ENCODE results near the gene MSLN. TPM values are rescaled to one million over a fixed set of nuclear protein-coding genes. Genes with fewer than 3 reads are reported as not detected.

MSLN gene
- total and polyA plus RNA-seq, 2 of the 13 experiments (the other 11 are each of a cell fraction or from before 2014, with no cell fraction given): 2.0 to 2.3 TPM

- in situ Hi-C loops (cut with HindIII; ENCODE audit: extremely low pct_ligation_motif_present, low pct_unique_long_range_greater_than_20kb) (loop anchor here (5.0 kb wide), 1 partner anchor 46 kb away; the partner anchor contains the start of genes CHTF18 and RPUSD1), intact Hi-C loops (cut with micrococcal nuclease; ENCODE audit: unreplicated experiment) (no loop called here)
- 3% methylated on average over 15 of the region's 79 CpGs for WGBS (ENCODE audit: low lambda C conversion rate)
- Histone ChIP-seq H3K79me2 (ENCODE audit: insufficient read depth, low read length) (no peaks in the 10 kb centered on the region), H3K9me3 (ENCODE audit: low read length) (no peaks in the 10 kb centered on the region), H3K4me3 (replicated peaks in 1 of 3; ENCODE audit: insufficient read depth in 1 of 3, low read depth in 2 of 3, low read length in 3 of 3) (peak within 1 kb of the TSS; percentile 94 to 97 (median 95)), H3K4me1 (ENCODE audit: insufficient read depth, low read length) (peaks cover 18% of the 10 kb centered on the region), H3K27me3 (ENCODE audit: control insufficient read depth in 1 of 2, insufficient read depth in 2 of 2, low read length in 2 of 2) (no peaks in the 10 kb centered on the region), H3K36me3 (replicated peaks in 1 of 2; ENCODE audit: control insufficient read depth in 1 of 2, insufficient read depth in 2 of 2, low read length in 2 of 2) (peaks cover 0 to 9% of the 10 kb centered on the region in 2 experiments; a peak in 2 of 5 replicates), H3K9ac (ENCODE audit: insufficient read depth, low read depth, low read length) (peak within 1 kb of the TSS; percentile 86), H4K20me1 (ENCODE audit: insufficient read depth, low read length) (no peaks in the 10 kb centered on the region), H2AFZ (ENCODE audit: low read length) (no peak within 1 kb of the TSS), H3K4me2 (ENCODE audit: low read depth, low read length) (peak within 1 kb of the TSS; percentile 88), H3K27ac (ENCODE audit: extremely low read length, insufficient read depth, low read length) (peak within 1 kb of the TSS; percentile 59)
- DNase-seq (ENCODE audit: low spot score) (peak; percentile 79), FAIRE-seq (peak; percentile 21), ATAC-seq (peak; percentile 85)
- BruUV-seq (replicated peaks): no TSS peak
- CTCF ChIA-PET (ENCODE audit: low intra/inter-chr PET ratio, low total read pairs): interaction anchor here (1.3 kb wide), 1 partner anchor 28 kb away, joined by 3 read pairs; no protein-coding TSS in a partner anchor
- POLR2A ChIA-PET: interaction anchor here (0.8 to 3.3 kb wide), 10 partner anchors 9 to 47 kb away, joined by 3 to 22 read pairs (median 4); partner anchors contain the start of genes ANTKMT, CCDC78, CHTF18 and HAGHL
- TF ChIP-seq ZKSCAN8 (CRISPR knock-in tag; IDR thresholded peaks at IDR 0.05; ENCODE audit: borderline replicate concordance): peak; percentile 80; the same call in 1 of the 2 replicates
- 0 out of 2 replicates have a peak, but pooled peaks have one; percentile 38 for TF ChIP-seq BRD4 (CRISPR knock-in tag; IDR thresholded peaks at IDR 0.05)
- TF ChIP-seq RFXAP (CRISPR knock-in tag; IDR thresholded peaks at IDR 0.05; ENCODE audit: borderline replicate concordance): no peak; the same call in 1 of the 2 replicates
- no peak for TF ChIP-seq PBX3 (CRISPR knock-in tag; IDR thresholded peaks at IDR 0.05; ENCODE audit: borderline replicate concordance)
- peak; percentile 86 for TF ChIP-seq ZNF446 (CRISPR knock-in tag; IDR thresholded peaks at IDR 0.05)
- TF ChIP-seq, protein P1, sequence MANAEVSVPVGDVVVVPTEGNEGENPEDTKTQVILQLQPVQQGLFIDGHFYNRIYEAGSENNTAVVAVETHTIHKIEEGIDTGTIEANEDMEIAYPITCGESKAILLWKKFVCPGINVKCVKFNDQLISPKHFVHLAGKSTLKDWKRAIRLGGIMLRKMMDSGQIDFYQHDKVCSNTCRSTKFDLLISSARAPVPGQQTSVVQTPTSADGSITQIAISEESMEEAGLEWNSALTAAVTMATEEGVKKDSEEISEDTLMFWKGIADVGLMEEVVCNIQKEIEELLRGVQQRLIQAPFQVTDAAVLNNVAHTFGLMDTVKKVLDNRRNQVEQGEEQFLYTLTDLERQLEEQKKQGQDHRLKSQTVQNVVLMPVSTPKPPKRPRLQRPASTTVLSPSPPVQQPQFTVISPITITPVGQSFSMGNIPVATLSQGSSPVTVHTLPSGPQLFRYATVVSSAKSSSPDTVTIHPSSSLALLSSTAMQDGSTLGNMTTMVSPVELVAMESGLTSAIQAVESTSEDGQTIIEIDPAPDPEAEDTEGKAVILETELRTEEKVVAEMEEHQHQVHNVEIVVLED (CRISPR knock-in tag; IDR thresholded peaks at IDR 0.05; ENCODE audit: borderline replicate concordance): peak; percentile 95
- TF ChIP-seq TOPORS (CRISPR knock-in tag; IDR thresholded peaks at IDR 0.05): peak; percentile 85; the same call in 1 of the 2 replicates
- TF ChIP-seq TBX2 (CRISPR knock-in tag; IDR thresholded peaks at IDR 0.05; ENCODE audit: borderline replicate concordance): peak; percentile 87
- TF ChIP-seq ZNF282 (IDR thresholded peaks at IDR 0.05; ENCODE audit: partially characterized antibody): no peak
- TF ChIP-seq ZC3H13 (CRISPR knock-in tag; IDR thresholded peaks at IDR 0.05): peak; percentile 87
- TF ChIP-seq, protein P2, sequence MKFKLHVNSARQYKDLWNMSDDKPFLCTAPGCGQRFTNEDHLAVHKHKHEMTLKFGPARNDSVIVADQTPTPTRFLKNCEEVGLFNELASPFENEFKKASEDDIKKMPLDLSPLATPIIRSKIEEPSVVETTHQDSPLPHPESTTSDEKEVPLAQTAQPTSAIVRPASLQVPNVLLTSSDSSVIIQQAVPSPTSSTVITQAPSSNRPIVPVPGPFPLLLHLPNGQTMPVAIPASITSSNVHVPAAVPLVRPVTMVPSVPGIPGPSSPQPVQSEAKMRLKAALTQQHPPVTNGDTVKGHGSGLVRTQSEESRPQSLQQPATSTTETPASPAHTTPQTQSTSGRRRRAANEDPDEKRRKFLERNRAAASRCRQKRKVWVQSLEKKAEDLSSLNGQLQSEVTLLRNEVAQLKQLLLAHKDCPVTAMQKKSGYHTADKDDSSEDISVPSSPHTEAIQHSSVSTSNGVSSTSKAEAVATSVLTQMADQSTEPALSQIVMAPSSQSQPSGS (CRISPR knock-in tag; IDR thresholded peaks at IDR 0.05): peak; percentile 97
- TF ChIP-seq ZFX (CRISPR knock-in tag; IDR thresholded peaks at IDR 0.05; ENCODE audit: low read depth): peak; percentile 91
- 0 out of 2 replicates have a peak, but pooled peaks have one; percentile 39 for TF ChIP-seq MED1 (CRISPR knock-in tag; IDR thresholded peaks at IDR 0.05)
- peak; percentile 72; the same call in 1 of the 2 replicates for TF ChIP-seq PHF21A (CRISPR knock-in tag; IDR thresholded peaks at IDR 0.05)
- peak; percentile 61 for TF ChIP-seq ZNF552 (CRISPR knock-in tag; IDR thresholded peaks at IDR 0.05; ENCODE audit: borderline replicate concordance)
- 0 out of 2 replicates have a peak, but pooled peaks have one; percentile 36 for TF ChIP-seq ZFP36L1 (CRISPR knock-in tag; IDR thresholded peaks at IDR 0.05)
Measured at GRCh38 chr16:740764-741505, 19.6 kb upstream of the MSLN start, which contains the start of gene CIAO3. Gene CIAO3 (minus strand): TSS chr16:740997. CDS start chr16:740985, 12 bp downstream.

All from HepG2 (cell line).